ENCODE measurements around the gene PPFIA4. TPM values are rescaled to one million over a fixed set of nuclear protein-coding genes. Genes with fewer than 3 reads are reported as not detected.

The PPFIA4 gene
- total RNA-seq, 1 experiment from 2014 or later, result 0.83 TPM

GRCh38 chr1:203098445-203098844, 72.2 kb downstream of the PPFIA4 start:
- CTCF ChIA-PET, result interaction anchor here (1.2 kb wide), 1 partner anchor 12 kb away, joined by 3 read pairs; no protein-coding TSS in a partner anchor
- Mint-ChIP-seq H3K27ac (ENCODE audit: unreplicated experiment) (no peak overlapping the region), H3K4me1 (ENCODE audit: low read depth, unreplicated experiment) (no peaks in the 10 kb centered on the region), H3K4me3 (ENCODE audit: low read depth, unreplicated experiment) (no peak overlapping the region), H3K9me3 (ENCODE audit: low read depth, unreplicated experiment) (peaks cover 12% of the 10 kb centered on the region), H3K27me3 (ENCODE audit: unreplicated experiment) (peaks cover 86% of the 10 kb centered on the region), H3K36me3 (ENCODE audit: insufficient read depth, unreplicated experiment) (no peaks in the 10 kb centered on the region)
- DNase-seq, result no peak
- no TSS peak for BruUV-seq (replicated peaks)
- intact Hi-C loops (cut with micrococcal nuclease; ENCODE audit: unreplicated experiment), result no loop called here
- TF ChIP-seq CTCF (IDR thresholded peaks at IDR 0.05; ENCODE audit: unreplicated experiment), result no peak

DNA sequence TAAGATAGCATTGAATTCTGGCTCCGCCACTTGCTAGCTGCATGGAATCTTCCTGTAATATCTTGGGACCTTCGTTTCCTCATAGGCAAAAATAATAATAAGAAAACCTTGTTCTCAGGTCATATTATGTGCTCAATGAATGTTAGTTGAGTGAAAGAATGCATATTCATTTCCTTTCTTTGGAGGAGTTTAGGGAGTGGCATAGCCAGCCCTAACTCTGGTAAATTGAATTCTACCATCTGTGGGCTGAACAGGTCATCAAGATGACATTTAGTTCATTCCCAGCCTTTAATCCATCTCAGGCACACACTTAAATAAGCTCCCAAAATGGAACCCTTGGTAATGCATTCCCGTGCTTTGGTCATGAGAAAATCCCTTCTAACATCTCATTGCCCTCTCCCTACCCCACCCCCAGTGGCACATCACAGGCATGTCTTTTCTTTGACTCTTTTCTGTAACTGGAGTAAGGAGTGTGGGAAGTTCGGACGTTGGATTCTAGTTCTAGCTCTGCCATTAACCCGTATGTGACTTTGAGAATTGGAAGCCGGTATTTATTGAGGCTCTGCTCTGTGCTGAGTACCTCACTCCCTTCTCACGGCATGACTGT, 72.7 kb downstream of the PPFIA4 start:
- BruUV-seq (replicated peaks), result no TSS peak
- intact Hi-C loops (cut with micrococcal nuclease; ENCODE audit: unreplicated experiment), result no loop called here
- TF ChIP-seq CTCF (IDR thresholded peaks at IDR 0.05; ENCODE audit: unreplicated experiment), result no peak
- Mint-ChIP-seq H3K27ac (ENCODE audit: unreplicated experiment) (no peak overlapping the region), H3K36me3 (ENCODE audit: insufficient read depth, unreplicated experiment) (no peaks in the 10 kb centered on the region), H3K4me1 (ENCODE audit: low read depth, unreplicated experiment) (no peaks in the 10 kb centered on the region), H3K27me3 (ENCODE audit: unreplicated experiment) (peaks cover 85% of the 10 kb centered on the region), H3K9me3 (ENCODE audit: low read depth, unreplicated experiment) (peaks cover 12% of the 10 kb centered on the region), H3K4me3 (ENCODE audit: low read depth, unreplicated experiment) (no peak overlapping the region)
- CTCF ChIA-PET, result interaction anchor here (1.2 kb wide), 1 partner anchor 12 kb away, joined by 3 read pairs; no protein-coding TSS in a partner anchor
- no peak for DNase-seq

GRCh38 chr1:203099805-203100515, 73.7 kb downstream of the PPFIA4 start:
- TF ChIP-seq CTCF (IDR thresholded peaks at IDR 0.05; ENCODE audit: unreplicated experiment), result no peak

GRCh38 chr1:203100516-203100869, 74.2 kb downstream of the PPFIA4 start:
- no peak for TF ChIP-seq CTCF (IDR thresholded peaks at IDR 0.05; ENCODE audit: unreplicated experiment)
- CTCF ChIA-PET, result interaction anchor here (1.4 kb wide), 1 partner anchor 18 kb away, joined by 8 read pairs; no protein-coding TSS in a partner anchor
- H3K4me1 Mint-ChIP-seq (ENCODE audit: low read depth, unreplicated experiment), result no peaks in the 10 kb centered on the region
- H3K4me3 Mint-ChIP-seq (ENCODE audit: low read depth, unreplicated experiment), result no peak overlapping the region
- no peak overlapping the region for H3K27ac Mint-ChIP-seq (ENCODE audit: unreplicated experiment)
- DNase-seq, result no peak
- no peaks in the 10 kb centered on the region for H3K36me3 Mint-ChIP-seq (ENCODE audit: insufficient read depth, unreplicated experiment)
- H3K27me3 Mint-ChIP-seq (ENCODE audit: unreplicated experiment), result peaks cover 70% of the 10 kb centered on the region
- BruUV-seq (replicated peaks), result no TSS peak
- peaks cover 2% of the 10 kb centered on the region for H3K9me3 Mint-ChIP-seq (ENCODE audit: low read depth, unreplicated experiment)
- intact Hi-C loops (cut with micrococcal nuclease; ENCODE audit: unreplicated experiment), result no loop called here

More at GRCh38 chr1:203099805-203100515, 73.7 kb downstream of the PPFIA4 start:
- intact Hi-C loops (cut with micrococcal nuclease; ENCODE audit: unreplicated experiment), result no loop called here
- Mint-ChIP-seq H3K27me3 (ENCODE audit: unreplicated experiment) (peaks cover 75% of the 10 kb centered on the region), H3K4me1 (ENCODE audit: low read depth, unreplicated experiment) (no peaks in the 10 kb centered on the region), H3K36me3 (ENCODE audit: insufficient read depth, unreplicated experiment) (no peaks in the 10 kb centered on the region), H3K4me3 (ENCODE audit: low read depth, unreplicated experiment) (no peak overlapping the region), H3K27ac (ENCODE audit: unreplicated experiment) (no peak overlapping the region), H3K9me3 (ENCODE audit: low read depth, unreplicated experiment) (peaks cover 8% of the 10 kb centered on the region)
- CTCF ChIA-PET, result interaction anchor here (1.4 kb wide), 1 partner anchor 18 kb away, joined by 8 read pairs; no protein-coding TSS in a partner anchor
- DNase-seq, result no peak
- BruUV-seq (replicated peaks), result no TSS peak
